Smooth muscle cell (in vitro differentiated cells): ENCODE results near the gene PCBD1. TPM values are rescaled to one million over a fixed set of nuclear protein-coding genes. Genes with fewer than 3 reads are reported as not detected.

Source experiments
- DNase-seq: peaks from one replicate; lab custom pipeline; 2025; ENCODE audit not compliant: unreplicated experiment; lab: John Stamatoyannopoulos, UW
- H2AFZ ChIP-seq: fragments of 200-600 bp; sonication (generic); 2 replicates; pipeline ENCODE4 v1.6.0; 2016; ENCODE audit warnings: antibody characterized with exemption, low read depth, mild to moderate bottlenecking
- H3F3A ChIP-seq: fragments of 200-600 bp; sonication (generic); 2 replicates; pipeline ENCODE4 v1.6.0; 2017; ENCODE audit warnings: antibody characterized with exemption, low read depth
- H3K27ac ChIP-seq: fragments of 200-600 bp; sonication (generic); 2 replicates; pipeline ENCODE4 v1.5.1; 2016; ENCODE audit warnings: low read depth, mild to moderate bottlenecking
- H3K27me3 ChIP-seq: fragments of 200-600 bp; sonication (generic); 2 replicates; pipeline ENCODE4 v1.6.1; 2016; ENCODE audit warnings: low read depth, mild to moderate bottlenecking
- H3K36me3 ChIP-seq: fragments of 200-600 bp; sonication (generic); 2 replicates; pipeline ENCODE4 v1.5.1; 2016; ENCODE audit warnings: low read depth
- H3K4me1 ChIP-seq: fragments of 200-600 bp; sonication (generic); 2 replicates; pipeline ENCODE4 v1.5.1; 2016; ENCODE audit warnings: low read depth
- H3K4me2 ChIP-seq: fragments of 200-600 bp; sonication (generic); 2 replicates; pipeline ENCODE4 v1.6.0; 2016; ENCODE audit warnings: mild to moderate bottlenecking
- H3K4me3 ChIP-seq: fragments of 200-600 bp; sonication (generic); 2 replicates; pipeline ENCODE4 v1.5.1; 2016; ENCODE audit warnings: mild to moderate bottlenecking
- H3K79me2 ChIP-seq: fragments of 200-600 bp; sonication (generic); 2 replicates; pipeline ENCODE4 v1.6.0; 2016; ENCODE audit warnings: low read depth, mild to moderate bottlenecking
- H3K9ac ChIP-seq: fragments of 200-600 bp; sonication (generic); 2 replicates; pipeline ENCODE4 v1.6.0; 2016; ENCODE audit warnings: low read depth
- H3K9me3 ChIP-seq: fragments of 200-600 bp; sonication (generic); replicated peaks from 2 replicates; pipeline ENCODE4 v1.5.1; 2016; ENCODE audit warnings: low read depth
- H4K20me1 ChIP-seq: fragments of 200-600 bp; sonication (generic); 2 replicates; pipeline ENCODE4 v1.6.0; 2016; ENCODE audit warnings: low read depth
- WGBS: methylation state at CpG from one replicate; pipeline ENCODE4 v1.1.7; 2016; ENCODE audit warnings: low lambda C conversion rate; 5-methylcytosine and 5-hydroxymethylcytosine counted together
- polyA plus RNA-seq: library from polyadenylated mRNA; unstranded; fragments of >200 nt; fragmentation: Nextera tagmentation; extraction: Ambion mirVana; gene quantifications from 2 replicates; pipeline ENCODE4 v1.2.1, GENCODE V29; 2016
- total RNA-seq: library from RNA; depleted of rRNA; stranded (reverse); fragments of >200 nt; gene quantifications from 2 replicates; pipeline ENCODE4 v1.2.3, GENCODE V29; 2014
- TF ChIP-seq, protein P1 (sequence below): fragments of 200-600 bp; sonication (generic); IDR thresholded peaks from 2 replicates; pipeline ENCODE4 v1.5.1; 2017; ENCODE audit warnings: borderline replicate concordance, mild to moderate bottlenecking, antibody characterized with exemption; ENCODE audit not compliant: insufficient read depth, poor library complexity, severe bottlenecking

Gene PCBD1
- total and polyA plus RNA-seq, 2 experiments from 2014 or later = 34.7 TPM

DNA sequence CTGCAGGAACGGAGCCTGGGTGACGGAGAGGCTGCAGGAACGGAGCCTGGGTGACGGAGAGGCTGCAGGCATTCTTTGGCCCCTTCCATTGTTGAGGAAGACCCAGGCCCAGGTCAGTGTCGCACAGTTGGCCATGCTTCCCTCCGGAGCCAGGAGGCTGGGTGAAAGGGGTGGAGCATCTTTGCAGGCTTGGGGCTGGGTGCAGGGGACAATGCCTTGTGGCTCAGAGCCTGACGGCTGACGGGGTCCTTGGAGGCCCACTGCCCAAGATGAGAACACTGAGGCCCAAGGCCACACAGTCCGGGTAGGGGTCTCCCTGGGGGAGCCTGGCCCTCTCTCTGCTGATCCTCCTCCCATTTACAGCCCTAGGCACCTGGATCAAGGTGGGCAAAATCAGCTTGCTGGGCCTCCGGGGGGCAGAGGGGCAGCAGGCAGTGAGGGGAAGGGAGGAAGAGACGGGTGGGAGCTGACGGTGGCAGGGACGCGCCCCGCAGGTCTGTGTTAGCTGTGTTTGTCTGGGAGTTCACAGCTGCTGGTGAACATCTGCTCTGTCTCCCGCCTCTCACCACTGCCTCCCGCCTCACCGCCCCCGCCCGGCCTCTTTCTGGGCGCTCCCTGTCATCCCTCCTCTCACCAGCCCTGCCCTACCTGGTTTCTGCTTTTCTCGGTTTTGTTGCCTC is 30.6 kb upstream of the PCBD1 start:
- peaks cover 56% of the 10 kb centered on the region for H3K27me3 ChIP-seq
- H3K79me2 ChIP-seq = no peaks in the 10 kb centered on the region
- H3K36me3 ChIP-seq = no peaks in the 10 kb centered on the region
- H3K27ac ChIP-seq = no peak overlapping the region
- H4K20me1 ChIP-seq = no peaks in the 10 kb centered on the region
- DNase-seq = no peak
- H3K9me3 ChIP-seq = no peaks in the 10 kb centered on the region
- H3F3A ChIP-seq = no peaks in the 10 kb centered on the region
- WGBS = 82% methylated on average over 20 of the region's 22 CpGs
- no peak overlapping the region for H2AFZ ChIP-seq
- H3K9ac ChIP-seq = no peak overlapping the region
- TF ChIP-seq, protein P1, sequence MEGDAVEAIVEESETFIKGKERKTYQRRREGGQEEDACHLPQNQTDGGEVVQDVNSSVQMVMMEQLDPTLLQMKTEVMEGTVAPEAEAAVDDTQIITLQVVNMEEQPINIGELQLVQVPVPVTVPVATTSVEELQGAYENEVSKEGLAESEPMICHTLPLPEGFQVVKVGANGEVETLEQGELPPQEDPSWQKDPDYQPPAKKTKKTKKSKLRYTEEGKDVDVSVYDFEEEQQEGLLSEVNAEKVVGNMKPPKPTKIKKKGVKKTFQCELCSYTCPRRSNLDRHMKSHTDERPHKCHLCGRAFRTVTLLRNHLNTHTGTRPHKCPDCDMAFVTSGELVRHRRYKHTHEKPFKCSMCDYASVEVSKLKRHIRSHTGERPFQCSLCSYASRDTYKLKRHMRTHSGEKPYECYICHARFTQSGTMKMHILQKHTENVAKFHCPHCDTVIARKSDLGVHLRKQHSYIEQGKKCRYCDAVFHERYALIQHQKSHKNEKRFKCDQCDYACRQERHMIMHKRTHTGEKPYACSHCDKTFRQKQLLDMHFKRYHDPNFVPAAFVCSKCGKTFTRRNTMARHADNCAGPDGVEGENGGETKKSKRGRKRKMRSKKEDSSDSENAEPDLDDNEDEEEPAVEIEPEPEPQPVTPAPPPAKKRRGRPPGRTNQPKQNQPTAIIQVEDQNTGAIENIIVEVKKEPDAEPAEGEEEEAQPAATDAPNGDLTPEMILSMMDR = no peak
- no peak overlapping the region for H3K4me2 ChIP-seq
- no peak overlapping the region for H3K4me3 ChIP-seq
- no peaks in the 10 kb centered on the region for H3K4me1 ChIP-seq

DNA sequence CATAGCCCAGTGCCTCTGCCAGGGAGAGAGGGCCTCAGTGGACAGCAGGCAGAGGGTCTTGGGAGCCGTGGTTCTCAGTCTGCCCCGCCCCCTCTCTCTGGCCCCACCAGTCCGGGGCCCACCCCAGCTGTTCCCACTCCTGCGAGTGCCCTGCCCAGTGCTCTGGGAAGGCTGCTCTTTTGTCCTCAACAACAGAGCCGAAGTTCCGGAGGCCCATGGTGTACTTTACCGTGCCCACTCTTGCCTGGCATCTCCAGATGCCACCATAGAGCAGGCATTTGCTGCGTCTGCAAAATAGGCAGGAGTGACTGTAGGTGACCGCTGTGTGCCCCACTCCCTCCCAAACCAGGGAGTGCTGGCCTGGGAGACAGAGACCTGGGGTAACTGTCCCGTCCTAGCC is 29.3 kb upstream of the PCBD1 start:
- TF ChIP-seq, protein P1 = no peak
- DNase-seq = no peak
- Histone ChIP-seq H3K4me2 (no peak overlapping the region), H3K4me3 (no peak overlapping the region), H3K9ac (no peak overlapping the region), H4K20me1 (no peaks in the 10 kb centered on the region), H3K9me3 (no peaks in the 10 kb centered on the region), H3K27ac (no peak overlapping the region), H3K4me1 (no peaks in the 10 kb centered on the region), H3F3A (no peaks in the 10 kb centered on the region), H3K36me3 (no peaks in the 10 kb centered on the region), H2AFZ (no peak overlapping the region), H3K27me3 (peaks cover 55% of the 10 kb centered on the region), H3K79me2 (no peaks in the 10 kb centered on the region)
- WGBS = 95% methylated on average over 10 of the region's 10 CpGs

DNA sequence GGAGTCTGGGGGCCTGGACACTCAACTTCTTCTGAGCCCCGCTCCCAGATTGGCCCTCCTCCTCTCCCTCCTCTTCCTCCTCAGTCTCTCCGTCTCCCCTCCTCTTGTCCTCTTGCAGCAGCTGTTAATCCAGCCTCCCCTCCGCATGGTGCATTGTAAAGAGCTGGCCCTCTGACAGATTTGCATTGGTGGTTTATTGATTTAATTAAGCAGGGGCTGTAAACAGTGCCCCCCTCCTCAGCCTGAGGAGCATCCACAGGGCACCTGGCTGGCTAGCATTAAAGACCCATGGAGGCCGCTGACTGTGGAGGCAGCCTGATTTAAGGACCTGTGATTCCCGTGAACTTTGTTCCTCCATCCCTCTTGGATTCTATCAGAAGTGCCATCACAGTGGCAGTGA is 28.9 kb upstream of the PCBD1 start:
- peaks cover 51% of the 10 kb centered on the region for H3K27me3 ChIP-seq
- no peak overlapping the region for H3K27ac ChIP-seq
- no peaks in the 10 kb centered on the region for H3K9me3 ChIP-seq
- H3K4me1 ChIP-seq = no peaks in the 10 kb centered on the region
- WGBS = 76% methylated on average over 5 of the region's 5 CpGs
- no peaks in the 10 kb centered on the region for H3K79me2 ChIP-seq
- TF ChIP-seq, protein P1 = no peak
- no peaks in the 10 kb centered on the region for H3F3A ChIP-seq
- no peak overlapping the region for H3K4me2 ChIP-seq
- no peak for DNase-seq
- H3K4me3 ChIP-seq = no peak overlapping the region
- H3K9ac ChIP-seq = no peak overlapping the region
- no peak overlapping the region for H2AFZ ChIP-seq
- no peaks in the 10 kb centered on the region for H3K36me3 ChIP-seq
- H4K20me1 ChIP-seq = no peaks in the 10 kb centered on the region

DNA sequence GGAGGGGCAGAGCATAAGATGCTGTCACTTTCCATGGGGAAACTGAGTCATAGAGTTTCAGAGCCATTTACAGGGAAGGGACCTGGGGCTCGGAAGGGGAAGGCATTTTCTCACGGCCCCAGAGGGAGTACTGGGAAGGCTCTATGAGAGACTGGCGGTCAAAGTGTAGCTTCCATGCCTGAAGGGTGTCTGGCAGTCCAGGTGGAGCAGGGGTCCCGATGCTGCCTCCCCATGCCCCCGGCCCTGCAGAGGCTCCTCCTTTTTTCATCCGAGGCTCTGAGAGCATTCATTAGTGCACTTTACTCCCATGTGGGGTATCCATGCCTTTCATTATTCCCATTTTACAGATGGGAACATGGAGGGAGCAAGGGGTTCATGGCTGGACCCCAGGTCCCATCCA is 27.9 kb upstream of the PCBD1 start:
- no peak overlapping the region for H3K9ac ChIP-seq
- peaks cover 44% of the 10 kb centered on the region for H3K27me3 ChIP-seq
- WGBS = 93% methylated on average over 6 of the region's 6 CpGs

More for the DNA sequence above, 27.9 kb upstream of the PCBD1 start:
- Histone ChIP-seq H3K9me3 (no peaks in the 10 kb centered on the region), H2AFZ (no peak overlapping the region), H3K36me3 (no peaks in the 10 kb centered on the region), H4K20me1 (no peaks in the 10 kb centered on the region), H3F3A (no peaks in the 10 kb centered on the region), H3K4me3 (no peak overlapping the region), H3K79me2 (no peaks in the 10 kb centered on the region), H3K4me2 (no peak overlapping the region), H3K27ac (no peak overlapping the region), H3K4me1 (no peaks in the 10 kb centered on the region)
- no peak for DNase-seq
- TF ChIP-seq, protein P1 = no peak
